Measurements from ENCODE around the gene MED1. TPM values are rescaled to one million over a fixed set of nuclear protein-coding genes. Genes with fewer than 3 reads are reported as not detected.
A peak's percentile ranks its signal among the peaks of the same experiment; 100 is the strongest.

MED1 gene
- total RNA-seq, 4 donors from 2014 or later, result 20.8 to 38.3 (median 25.9) TPM

DNA sequence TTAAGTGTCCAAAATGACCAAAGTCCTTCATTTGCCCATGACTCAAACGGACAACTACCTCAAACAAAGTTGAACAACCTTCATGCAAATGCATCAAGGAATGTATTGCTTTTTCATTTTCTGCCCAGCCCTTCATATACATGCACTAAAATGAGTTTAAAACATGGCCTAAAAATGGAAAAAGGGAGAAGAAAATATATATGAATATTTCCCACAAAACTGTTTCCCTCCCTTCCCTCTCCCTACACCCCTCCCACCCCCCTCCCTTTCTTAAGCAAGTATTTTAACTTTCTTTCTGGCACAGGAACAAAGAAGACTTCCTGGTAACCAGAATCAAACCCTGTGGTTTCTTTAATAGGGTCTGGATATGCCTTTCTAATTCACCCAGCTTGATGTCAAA lies 44.1 kb downstream of the MED1 start:
- WGBS, 2 donors, result 74 to 81% methylated on average over 1 of the region's 1 CpG
- no peak for DNase-seq (ENCODE audit: low spot score in 2 of 2)

DNA sequence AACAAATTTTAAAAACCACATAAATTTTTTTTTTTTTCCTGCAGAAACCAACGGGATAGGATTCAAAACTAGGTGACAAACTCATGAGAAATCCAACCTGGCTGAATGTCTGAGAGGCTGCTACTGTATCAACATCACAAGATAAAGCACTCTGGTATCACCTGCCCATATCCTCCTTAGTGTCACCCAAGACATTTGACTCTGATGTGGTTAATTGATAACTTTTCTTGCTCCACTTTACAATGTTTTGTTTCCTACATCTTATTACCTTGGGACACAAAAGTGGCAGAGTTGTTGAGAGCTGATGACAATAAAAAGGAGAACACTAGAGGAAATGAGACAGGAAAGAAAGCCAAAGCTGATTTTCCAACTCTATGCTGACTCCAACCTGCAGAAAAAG lies 45.6 kb downstream of the MED1 start:
- no peak for TF ChIP-seq POLR2A (IDR thresholded peaks at IDR 0.05)
- TF ChIP-seq, protein P1, sequence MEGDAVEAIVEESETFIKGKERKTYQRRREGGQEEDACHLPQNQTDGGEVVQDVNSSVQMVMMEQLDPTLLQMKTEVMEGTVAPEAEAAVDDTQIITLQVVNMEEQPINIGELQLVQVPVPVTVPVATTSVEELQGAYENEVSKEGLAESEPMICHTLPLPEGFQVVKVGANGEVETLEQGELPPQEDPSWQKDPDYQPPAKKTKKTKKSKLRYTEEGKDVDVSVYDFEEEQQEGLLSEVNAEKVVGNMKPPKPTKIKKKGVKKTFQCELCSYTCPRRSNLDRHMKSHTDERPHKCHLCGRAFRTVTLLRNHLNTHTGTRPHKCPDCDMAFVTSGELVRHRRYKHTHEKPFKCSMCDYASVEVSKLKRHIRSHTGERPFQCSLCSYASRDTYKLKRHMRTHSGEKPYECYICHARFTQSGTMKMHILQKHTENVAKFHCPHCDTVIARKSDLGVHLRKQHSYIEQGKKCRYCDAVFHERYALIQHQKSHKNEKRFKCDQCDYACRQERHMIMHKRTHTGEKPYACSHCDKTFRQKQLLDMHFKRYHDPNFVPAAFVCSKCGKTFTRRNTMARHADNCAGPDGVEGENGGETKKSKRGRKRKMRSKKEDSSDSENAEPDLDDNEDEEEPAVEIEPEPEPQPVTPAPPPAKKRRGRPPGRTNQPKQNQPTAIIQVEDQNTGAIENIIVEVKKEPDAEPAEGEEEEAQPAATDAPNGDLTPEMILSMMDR (IDR thresholded peaks at IDR 0.05), result no peak
- no peak for DNase-seq (ENCODE audit: low spot score in 2 of 2)
- no peak overlapping the region for H3K4me3 ChIP-seq (ENCODE audit: low read depth, poor library complexity, severe bottlenecking)
- intact Hi-C loops (cut with DNase I; ENCODE audit: low total_unique reads), result no loop called here
- 60 to 75% methylated on average over 1 of the region's 1 CpG for WGBS, 2 donors

More for the DNA sequence above, 44.1 kb downstream of the MED1 start:
- intact Hi-C loops (cut with DNase I; ENCODE audit: low total_unique reads), result no loop called here
- H3K4me3 ChIP-seq (ENCODE audit: low read depth, poor library complexity, severe bottlenecking), result no peak overlapping the region
- TF ChIP-seq POLR2A (IDR thresholded peaks at IDR 0.05), result no peak
- TF ChIP-seq, protein P1 (IDR thresholded peaks at IDR 0.05), result no peak

DNA sequence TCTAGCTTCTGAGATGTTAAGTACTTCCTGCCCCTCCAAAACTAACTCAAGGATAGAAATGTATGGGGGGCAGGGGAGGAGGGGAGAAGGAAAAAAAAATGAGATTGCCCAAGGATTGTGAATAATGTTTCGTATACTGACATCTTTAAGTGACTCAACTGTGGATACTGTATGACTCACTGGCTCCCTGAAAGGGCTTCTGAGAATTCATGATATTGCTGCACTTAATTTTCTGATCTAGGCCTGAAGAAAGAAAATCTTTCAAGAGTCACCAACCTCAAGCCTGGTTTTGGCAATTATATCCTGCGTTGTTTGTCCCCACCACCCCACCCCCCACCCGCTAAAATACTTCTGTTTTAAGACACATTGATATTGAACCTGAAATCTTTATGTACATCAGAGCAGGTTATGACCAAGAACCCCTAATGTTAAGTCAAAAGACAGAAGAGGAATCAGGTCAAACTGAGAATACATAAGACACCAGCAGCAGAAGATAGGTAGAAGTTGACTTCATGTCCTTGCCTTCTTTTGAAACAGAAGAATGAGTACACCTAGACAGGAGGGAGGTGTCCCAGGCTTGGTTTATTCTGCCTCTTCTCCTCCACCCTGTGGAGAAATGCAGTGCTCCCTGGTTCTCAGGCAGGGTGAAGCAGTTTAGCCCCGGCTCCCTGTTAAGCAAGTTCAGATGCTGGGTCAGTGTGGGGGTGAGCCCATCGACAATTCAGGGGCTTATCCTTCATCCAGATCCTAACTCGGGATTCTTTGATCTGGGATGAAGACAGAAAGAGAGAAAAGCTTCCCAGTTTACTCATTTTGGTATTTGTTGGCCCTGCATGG lies 46.3 kb downstream of the MED1 start:
- TF ChIP-seq, protein P1 (IDR thresholded peaks at IDR 0.05), result no peak
- TF ChIP-seq POLR2A (IDR thresholded peaks at IDR 0.05), result no peak
- intact Hi-C loops (cut with DNase I; ENCODE audit: low total_unique reads), result no loop called here
- peak in 1 of 2 donors; percentile 54 for DNase-seq (ENCODE audit: low spot score in 2 of 2)
- 75 to 78% methylated on average over 6 of the region's 6 CpGs for WGBS, 2 donors
- no peak overlapping the region for H3K4me3 ChIP-seq (ENCODE audit: low read depth, poor library complexity, severe bottlenecking)

DNA sequence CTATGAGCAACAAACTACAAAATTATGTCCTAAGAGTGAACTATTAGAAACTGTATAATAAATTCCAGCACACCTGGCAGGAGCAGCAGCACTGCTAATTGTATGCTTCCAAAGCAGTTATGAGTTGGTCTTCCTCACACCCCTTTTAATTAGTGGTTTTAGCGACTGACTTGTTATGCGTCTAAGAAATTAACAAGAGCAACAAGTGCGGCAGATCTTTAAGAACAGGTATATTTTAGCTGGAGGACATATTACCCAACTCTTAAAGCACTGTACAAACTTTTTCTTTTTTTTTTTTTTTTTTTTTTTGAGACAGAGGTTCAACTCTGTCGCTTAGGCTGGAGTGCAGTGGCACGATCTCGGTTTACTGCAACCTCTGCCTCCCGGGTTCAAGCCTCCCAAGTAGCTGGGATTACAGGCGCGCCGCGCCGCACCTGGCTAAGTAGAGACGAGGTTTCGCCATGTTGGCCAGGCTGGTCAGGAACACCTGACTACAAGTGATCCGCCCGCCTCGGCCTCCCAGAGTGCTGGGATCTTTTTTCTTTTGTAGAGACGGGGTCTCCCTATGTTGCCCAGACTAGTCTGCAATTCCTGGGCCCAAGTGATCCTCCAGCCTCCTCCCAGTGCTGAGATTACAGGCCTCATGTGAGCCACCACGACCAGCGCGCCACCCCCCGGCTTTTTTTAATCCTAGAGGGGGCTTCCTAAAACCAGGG lies 48.0 kb downstream of the MED1 start:
- intact Hi-C loops (cut with DNase I; ENCODE audit: low total_unique reads), result no loop called here
- 62 to 71% methylated on average over 22 of the region's 22 CpGs for WGBS, 2 donors
- TF ChIP-seq, protein P1 (IDR thresholded peaks at IDR 0.05), result no peak
- TF ChIP-seq POLR2A (IDR thresholded peaks at IDR 0.05), result no peak
- H3K4me3 ChIP-seq (ENCODE audit: low read depth, poor library complexity, severe bottlenecking), result no peak overlapping the region
- DNase-seq (ENCODE audit: low spot score in 2 of 2), result peak in 1 of 2 donors; percentile 64

DNA sequence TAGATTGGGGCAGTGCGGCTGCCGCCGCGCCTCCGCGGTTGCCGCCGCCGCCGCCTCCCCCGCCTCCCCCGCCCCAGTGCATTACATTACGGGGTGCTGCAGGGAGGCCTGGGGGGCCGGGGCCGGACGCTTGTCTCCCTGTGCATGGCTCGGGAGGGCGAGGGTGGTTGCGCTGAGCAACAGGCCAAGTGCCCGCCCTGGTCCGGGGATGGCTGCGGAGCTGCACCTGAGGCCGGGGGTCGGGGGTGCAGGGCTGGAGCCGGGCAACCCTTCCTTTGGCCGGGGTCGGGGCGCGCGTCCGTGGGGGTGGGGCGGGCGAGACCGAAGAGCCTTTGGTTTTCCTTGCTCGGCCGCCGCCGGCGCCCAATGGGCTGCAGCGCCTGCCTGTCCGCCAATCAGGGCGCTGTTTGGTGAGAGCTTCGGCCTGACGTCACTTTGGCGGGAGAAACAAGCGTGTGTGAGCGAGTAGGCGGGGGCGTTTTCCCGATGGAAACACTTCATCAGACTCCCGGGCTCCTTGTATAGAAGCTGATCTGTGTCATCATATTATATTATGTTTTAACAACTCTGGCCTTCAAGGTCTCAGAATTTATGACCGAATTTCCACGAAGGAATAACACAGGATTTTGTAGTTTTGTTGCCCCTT lies 48.7 kb downstream of the MED1 start:
- peak overlapping the region; percentile 76 for H3K4me3 ChIP-seq (ENCODE audit: low read depth, poor library complexity, severe bottlenecking)
- intact Hi-C loops (cut with DNase I; ENCODE audit: low total_unique reads), result no loop called here
- TF ChIP-seq, protein P1 (IDR thresholded peaks at IDR 0.05), result no peak
- no peak for TF ChIP-seq POLR2A (IDR thresholded peaks at IDR 0.05)
- 0 to 2% methylated on average over 23 to 33 of the region's 53 CpGs for WGBS, 2 donors
- peak; percentile 91 to 97 for DNase-seq (ENCODE audit: low spot score in 2 of 2)

All from lower leg skin (tissue), 4 donors.